IMR-90 (cell line): ENCODE data around the gene RNF19B.

Source experiments
- POLR2A ChIP-seq: IDR thresholded peaks from 2 replicates; pipeline ENCODE4 v1.6.1; 2012; ENCODE audit warnings: mild to moderate bottlenecking, low read depth, low read length
- TF ChIP-seq, protein P1 (sequence below): conservative IDR thresholded peaks from 2 replicates; pipeline ENCODE4 v1.5.1; 2012; ENCODE audit warnings: mild to moderate bottlenecking, low read depth, low read length, improper control_type of control experiment

- no peak for TF ChIP-seq POLR2A
- TF ChIP-seq, protein P1, sequence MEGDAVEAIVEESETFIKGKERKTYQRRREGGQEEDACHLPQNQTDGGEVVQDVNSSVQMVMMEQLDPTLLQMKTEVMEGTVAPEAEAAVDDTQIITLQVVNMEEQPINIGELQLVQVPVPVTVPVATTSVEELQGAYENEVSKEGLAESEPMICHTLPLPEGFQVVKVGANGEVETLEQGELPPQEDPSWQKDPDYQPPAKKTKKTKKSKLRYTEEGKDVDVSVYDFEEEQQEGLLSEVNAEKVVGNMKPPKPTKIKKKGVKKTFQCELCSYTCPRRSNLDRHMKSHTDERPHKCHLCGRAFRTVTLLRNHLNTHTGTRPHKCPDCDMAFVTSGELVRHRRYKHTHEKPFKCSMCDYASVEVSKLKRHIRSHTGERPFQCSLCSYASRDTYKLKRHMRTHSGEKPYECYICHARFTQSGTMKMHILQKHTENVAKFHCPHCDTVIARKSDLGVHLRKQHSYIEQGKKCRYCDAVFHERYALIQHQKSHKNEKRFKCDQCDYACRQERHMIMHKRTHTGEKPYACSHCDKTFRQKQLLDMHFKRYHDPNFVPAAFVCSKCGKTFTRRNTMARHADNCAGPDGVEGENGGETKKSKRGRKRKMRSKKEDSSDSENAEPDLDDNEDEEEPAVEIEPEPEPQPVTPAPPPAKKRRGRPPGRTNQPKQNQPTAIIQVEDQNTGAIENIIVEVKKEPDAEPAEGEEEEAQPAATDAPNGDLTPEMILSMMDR = no peak
Measured at GRCh38 chr1:32931760-32932159, 32.8 kb downstream of the RNF19B start.
